ENCODE results near the gene KDM1A. TPM values are rescaled to one million over a fixed set of nuclear protein-coding genes. Genes with fewer than 3 reads are reported as not detected.

The KDM1A gene
- total RNA-seq, 1 experiment from 2014 or later = 204 TPM

DNA sequence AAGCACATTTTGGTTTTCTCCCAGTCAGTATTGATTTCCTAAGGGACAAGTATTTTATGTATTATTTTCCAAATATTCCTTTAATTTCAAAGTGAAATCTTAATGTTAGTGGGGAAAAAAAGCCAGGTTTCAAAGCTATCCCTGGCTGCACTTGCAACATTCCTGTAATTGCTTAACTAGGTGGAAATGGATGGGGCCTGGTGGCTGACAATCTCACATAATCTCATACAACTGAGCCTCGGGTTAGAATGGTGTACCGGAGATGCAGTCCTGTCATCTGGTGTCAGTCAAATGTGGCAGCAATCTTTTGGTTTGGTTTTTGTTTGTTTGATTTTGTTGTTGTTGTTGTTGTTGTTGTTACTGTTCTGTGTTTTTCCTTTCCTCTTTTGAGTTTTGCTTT lies 46.1 kb downstream of the KDM1A start:
- no peak overlapping the region for H2BK120ac ChIP-seq (ENCODE audit: low read depth, low read length, poor library complexity, severe bottlenecking)
- H3K4ac ChIP-seq (ENCODE audit: low read depth, low read length) = no peak overlapping the region

More for the DNA sequence above, 46.1 kb downstream of the KDM1A start:
- no peaks in the 10 kb centered on the region for H3K4me1 ChIP-seq (ENCODE audit: insufficient read depth, low read length)
- H4K91ac ChIP-seq (ENCODE audit: insufficient read length, low read depth, low read length) = no peak overlapping the region
- DNase-seq = no peak
- H4K8ac ChIP-seq (replicated peaks; ENCODE audit: insufficient read length, low read depth, low read length) = no peak overlapping the region
- H2BK15ac ChIP-seq (ENCODE audit: low read depth, low read length) = no peak overlapping the region
- TF ChIP-seq, protein P1, sequence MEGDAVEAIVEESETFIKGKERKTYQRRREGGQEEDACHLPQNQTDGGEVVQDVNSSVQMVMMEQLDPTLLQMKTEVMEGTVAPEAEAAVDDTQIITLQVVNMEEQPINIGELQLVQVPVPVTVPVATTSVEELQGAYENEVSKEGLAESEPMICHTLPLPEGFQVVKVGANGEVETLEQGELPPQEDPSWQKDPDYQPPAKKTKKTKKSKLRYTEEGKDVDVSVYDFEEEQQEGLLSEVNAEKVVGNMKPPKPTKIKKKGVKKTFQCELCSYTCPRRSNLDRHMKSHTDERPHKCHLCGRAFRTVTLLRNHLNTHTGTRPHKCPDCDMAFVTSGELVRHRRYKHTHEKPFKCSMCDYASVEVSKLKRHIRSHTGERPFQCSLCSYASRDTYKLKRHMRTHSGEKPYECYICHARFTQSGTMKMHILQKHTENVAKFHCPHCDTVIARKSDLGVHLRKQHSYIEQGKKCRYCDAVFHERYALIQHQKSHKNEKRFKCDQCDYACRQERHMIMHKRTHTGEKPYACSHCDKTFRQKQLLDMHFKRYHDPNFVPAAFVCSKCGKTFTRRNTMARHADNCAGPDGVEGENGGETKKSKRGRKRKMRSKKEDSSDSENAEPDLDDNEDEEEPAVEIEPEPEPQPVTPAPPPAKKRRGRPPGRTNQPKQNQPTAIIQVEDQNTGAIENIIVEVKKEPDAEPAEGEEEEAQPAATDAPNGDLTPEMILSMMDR (conservative IDR thresholded peaks at IDR 0.05) = no peak
- no peak overlapping the region for H3K9ac ChIP-seq (ENCODE audit: extremely low read depth, insufficient read length, low read length)
- H3K18ac ChIP-seq (ENCODE audit: insufficient read length, low read depth, low read length) = no peak overlapping the region
- no peak overlapping the region for H3K14ac ChIP-seq (ENCODE audit: insufficient read depth, low read length)
- H4K5ac ChIP-seq (ENCODE audit: insufficient read length, low read depth, low read length) = no peak overlapping the region
- H4K20me1 ChIP-seq (ENCODE audit: control insufficient read depth, insufficient read depth, insufficient read length) = no peaks in the 10 kb centered on the region
- Mint-ChIP-seq H3K9me3 (no peaks in the 10 kb centered on the region), H3K27me3 (ENCODE audit: low read depth) (no peaks in the 10 kb centered on the region), H3K27ac (peak overlapping the region in 1 of 3 experiments; percentile 8; a peak in 1 of 7 replicates), H3K36me3 (ENCODE audit: insufficient read depth in 1 of 3, low read depth in 3 of 3) (peaks cover 31 to 88% (median 76%) of the 10 kb centered on the region in 3 experiments; a peak in 6 of 7 replicates), H3K4me3 (no peak overlapping the region), H3K4me1 (no peaks in the 10 kb centered on the region)
- H3T11ph ChIP-seq (ENCODE audit: low read length) = no peak overlapping the region
- H3K23ac ChIP-seq (ENCODE audit: insufficient read length, low read depth, low read length) = no peak overlapping the region
- no peak overlapping the region for H2AFZ ChIP-seq (ENCODE audit: low read length)
- no peak overlapping the region for H3K27ac ChIP-seq (ENCODE audit: insufficient read length, low read depth, low read length)
- no peak overlapping the region for H2AK5ac ChIP-seq (ENCODE audit: insufficient read length, low read length)
- no peak overlapping the region for H3K56ac ChIP-seq (ENCODE audit: insufficient read length, low read depth, low read length)
- no peak overlapping the region for H2BK12ac ChIP-seq (ENCODE audit: insufficient read length, low read depth, low read length)
- WGBS (ENCODE audit: extremely low coverage, insufficient read length, low lambda C conversion rate) = no CpG with 5 or more reads among the region's 2 CpGs
- H3K27me3 ChIP-seq (ENCODE audit: insufficient read depth, low read length) = no peaks in the 10 kb centered on the region
- no peak overlapping the region for H2BK20ac ChIP-seq (ENCODE audit: low read depth, low read length, poor library complexity, severe bottlenecking)
- no peak overlapping the region for H3K4me2 ChIP-seq (ENCODE audit: insufficient read depth, insufficient read length, low read length)
- H2BK5ac ChIP-seq (ENCODE audit: insufficient read length, low read length) = no peak overlapping the region
- H3K23me2 ChIP-seq (ENCODE audit: insufficient read length, low read depth, low read length, poor library complexity, severe bottlenecking) = no peaks in the 10 kb centered on the region
- H3K79me1 ChIP-seq (ENCODE audit: insufficient read depth, low read depth, low read length, poor library complexity, severe bottlenecking) = no peaks in the 10 kb centered on the region
- H3K9me3 ChIP-seq (ENCODE audit: control insufficient read depth, low read depth, low read length) = no peaks in the 10 kb centered on the region
- H3K79me2 ChIP-seq (ENCODE audit: insufficient read depth, low read length) = no peaks in the 10 kb centered on the region

Measured in H9 (cell line).